HepG2 (cell line): ENCODE data around the gene RCC1. TPM values are rescaled to one million over a fixed set of nuclear protein-coding genes. Genes with fewer than 3 reads are reported as not detected.

Source experiments
- CAMTA2 ChIP-seq: sonication (generic); formaldehyde crosslinking; IDR thresholded peaks from 2 replicates; pipeline ENCODE4 v1.4.0; 2020; ENCODE audit warnings: mild to moderate bottlenecking, missing genetic modification reagents, borderline replicate concordance
- EHMT2 ChIP-seq: fragments of 200-600 bp; sonication (generic); IDR thresholded peaks from 2 replicates; pipeline ENCODE4 v1.7.0; 2017; ENCODE audit warnings: antibody characterized with exemption, low read depth, low read length, borderline replicate concordance
- ETV6 ChIP-seq: sonication (generic); formaldehyde crosslinking; conservative IDR thresholded peaks from 2 replicates; pipeline ENCODE4 v1.4.0; 2020; ENCODE audit warnings: missing genetic modification reagents
- FLYWCH1 ChIP-seq: sonication (generic); formaldehyde crosslinking; IDR thresholded peaks from 2 replicates; pipeline ENCODE4 v1.8.1; 2023; ENCODE audit warnings: mild to moderate bottlenecking, missing genetic modification reagents
- KAT8 ChIP-seq: IDR thresholded peaks from 2 replicates; pipeline ENCODE4 v1.6.1; 2016; ENCODE audit warnings: missing genetic modification reagents, missing compliant biosample characterization
- KLF16 ChIP-seq, 2 experiments: sonication (generic) in 1 of 2; formaldehyde crosslinking in 1 of 2; IDR thresholded peaks; 2 replicates each; pipeline versions ENCODE4 v1.6.1 to v1.8.0; 2016 to 2023; ENCODE audit warnings: missing genetic modification reagents in 2 of 2, missing compliant biosample characterization in 1 of 2
- MAFF ChIP-seq: IDR thresholded peaks from 2 replicates; pipeline ENCODE4 v1.6.1; 2011; ENCODE audit warnings: low read depth, low read length, improper control_type of control experiment
- MIER2 ChIP-seq: IDR thresholded peaks from 2 replicates; pipeline ENCODE4 v1.6.1; 2016; ENCODE audit warnings: missing biosample characterization, missing genetic modification reagents
- RBM22 ChIP-seq: fragments of 200-400 bp; formaldehyde crosslinking; optimal IDR thresholded peaks from 2 replicates; pipeline ENCODE3; 2017; ENCODE audit warnings: mild to moderate bottlenecking, low read length, moderate library complexity
- SRY ChIP-seq: sonication (generic); formaldehyde crosslinking; IDR thresholded peaks from 2 replicates; pipeline ENCODE4 v1.8.0; 2022; ENCODE audit warnings: mild to moderate bottlenecking, missing genetic modification reagents
- TBP ChIP-seq: sonication (generic); formaldehyde crosslinking; IDR thresholded peaks from 2 replicates; pipeline ENCODE4 v1.5.0; 2020; ENCODE audit warnings: missing genetic modification reagents
- THRA ChIP-seq: sonication (generic); formaldehyde crosslinking; IDR thresholded peaks from 2 replicates; pipeline ENCODE4 v1.4.0; 2020; ENCODE audit warnings: missing genetic modification reagents, borderline replicate concordance
- TP53 ChIP-seq: sonication (generic); formaldehyde crosslinking; conservative IDR thresholded peaks from 2 replicates; pipeline ENCODE4 v1.4.0; 2020; ENCODE audit warnings: missing genetic modification reagents
- ZFP36L1 ChIP-seq: sonication (generic); formaldehyde crosslinking; IDR thresholded peaks from 2 replicates; pipeline ENCODE4 v1.8.0; 2022; ENCODE audit warnings: mild to moderate bottlenecking, missing genetic modification reagents, moderate library complexity
- ZNF562 ChIP-seq: sonication (generic); formaldehyde crosslinking; IDR thresholded peaks from 2 replicates; pipeline ENCODE4 v1.8.0; 2022; ENCODE audit warnings: missing genetic modification reagents, borderline replicate concordance
- ZNF644 ChIP-seq: IDR thresholded peaks from 2 replicates; pipeline ENCODE4 v1.6.1; 2016; ENCODE audit warnings: low read depth
- ZNF724P ChIP-seq: sonication (generic); formaldehyde crosslinking; IDR thresholded peaks from 2 replicates; pipeline ENCODE4 v1.8.0; 2022; ENCODE audit warnings: missing genetic modification reagents, borderline replicate concordance
- ZNF781 ChIP-seq: sonication (generic); formaldehyde crosslinking; IDR thresholded peaks from 2 replicates; pipeline ENCODE4 v1.5.1; 2020; ENCODE audit warnings: borderline replicate concordance, mild to moderate bottlenecking, missing genetic modification reagents; ENCODE audit errors: not compliant biosample characterization
- ZSCAN5A ChIP-seq: sonication (generic); formaldehyde crosslinking; IDR thresholded peaks from 2 replicates; pipeline ENCODE4 v1.8.0; 2022; ENCODE audit warnings: mild to moderate bottlenecking, missing genetic modification reagents, borderline replicate concordance
- polyA plus RNA-seq, 8 experiments: library from polyadenylated mRNA; depleted of rRNA in 3 of 8; stranded (reverse) in 7 of 8; unstranded in 1 of 8; fragments of >200 nt; fragmentation: Illumina TruSeq in 4 of 8; extraction: Trizol in 4 of 8; gene quantifications; 2 replicates each; pipeline versions ENCODE4 v1.2.1 to v1.2.3, GENCODE V29; 2011 to 2016; ENCODE audit warnings: low read depth in 4 of 8, missing spikeins in 1 of 8, mixed read lengths in 1 of 8; ENCODE audit not compliant: insufficient read depth in 1 of 8
- total RNA-seq, 5 experiments: library from RNA; depleted of rRNA; stranded (reverse); fragments of >200 nt; fragmentation: Illumina TruSeq; extraction: Trizol; gene quantifications; 2 replicates each; pipeline ENCODE4 v1.2.3, GENCODE V29; 2016; ENCODE audit warnings: low read depth in 1 of 5

Gene RCC1
- total and polyA plus RNA-seq, 2 of the 13 experiments (the other 11 are each of a cell fraction or from before 2014, with no cell fraction given), result 47.2 to 80.8 TPM

- no peak for TF ChIP-seq TP53 (CRISPR knock-in tag)
- no peak for TF ChIP-seq MIER2 (CRISPR knock-in tag)
- no peak for TF ChIP-seq ZNF644
- TF ChIP-seq RBM22, result peak; percentile 100
- TF ChIP-seq ZFP36L1 (CRISPR knock-in tag), result no peak
- TF ChIP-seq KLF16 (CRISPR knock-in tag; IDR thresholded peaks at IDR 0.05), result no peak
- TF ChIP-seq ETV6 (CRISPR knock-in tag), result no peak
- TF ChIP-seq THRA (CRISPR knock-in tag), result no peak
- no peak for TF ChIP-seq EHMT2
- TF ChIP-seq KAT8, result no peak
- TF ChIP-seq ZSCAN5A (CRISPR knock-in tag), result no peak
- TF ChIP-seq ZNF562 (CRISPR knock-in tag), result 0 out of 2 replicates have a peak, but pooled peaks have one; percentile 12
- TF ChIP-seq SRY (CRISPR knock-in tag), result no peak; the same call in 1 of the 2 replicates
- TF ChIP-seq ZNF724P (CRISPR knock-in tag), result 0 out of 2 replicates have a peak, but pooled peaks have one; percentile 33
- no peak for TF ChIP-seq MAFF
- no peak for TF ChIP-seq ZNF781
- no peak for TF ChIP-seq TBP (CRISPR knock-in tag)
- TF ChIP-seq FLYWCH1 (CRISPR knock-in tag), result no peak
- no peak for TF ChIP-seq CAMTA2 (CRISPR knock-in tag)
Measured at GRCh38 chr1:28510970-28511440, 5.2 kb downstream of the RCC1 start (continued).
